Measurements from ENCODE around the gene FBN2.
A peak's percentile ranks its signal among the peaks of the same experiment; 100 is the strongest.

Gene FBN2

DNA sequence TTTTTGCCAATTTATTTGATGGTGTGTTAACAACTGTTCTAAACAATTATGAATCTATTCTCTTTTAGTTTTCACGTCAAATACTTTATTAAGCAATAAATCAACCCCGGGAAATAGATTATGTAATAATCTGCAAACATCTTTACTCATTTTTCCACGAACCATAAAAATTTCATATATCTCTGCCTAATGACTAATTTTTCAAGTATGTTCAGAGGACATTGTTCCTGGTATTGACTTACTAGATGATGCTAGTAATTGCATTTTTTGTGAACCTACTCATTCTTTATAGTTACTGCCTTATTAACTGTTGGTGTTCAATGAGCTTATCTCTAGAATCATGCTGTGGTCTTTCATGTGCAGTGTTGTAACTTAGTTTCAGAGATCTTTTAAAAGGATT lies 41.0 kb upstream of the FBN2 start:
- H3K27ac ChIP-seq (ENCODE audit: low read depth, low read length): no peak overlapping the region
- no peak overlapping the region for H4K12ac ChIP-seq (ENCODE audit: low read depth, low read length)
- no peak overlapping the region for H2AK5ac ChIP-seq (ENCODE audit: low read length)
- H3K23ac ChIP-seq (ENCODE audit: low read length): no peak overlapping the region
- 100% methylated on average over 1 of the region's 3 CpGs for WGBS (ENCODE audit: extremely low coverage, insufficient coverage, insufficient read length)
- H4K8ac ChIP-seq (ENCODE audit: low read depth, low read length): no peak overlapping the region
- no peak overlapping the region for H2BK5ac ChIP-seq (ENCODE audit: low read depth, low read length, poor library complexity)
- no peaks in the 10 kb centered on the region for H3K79me1 ChIP-seq (ENCODE audit: low read length)
- no peak overlapping the region for H3K14ac ChIP-seq (ENCODE audit: low read length)
- peak in 1 of 2 donors; percentile 71 for DNase-seq
- H3K4me3 ChIP-seq (ENCODE audit: low read depth, low read length): no peak overlapping the region
- H3K27me3 ChIP-seq (ENCODE audit: insufficient read depth, low read length): no peaks in the 10 kb centered on the region
- H4K91ac ChIP-seq (ENCODE audit: low read depth, low read length): no peak overlapping the region
- peaks cover 3 to 4% of the 10 kb centered on the region in 2 experiments for H3K4me1 ChIP-seq (ENCODE audit: control insufficient read depth in 1 of 2, insufficient read depth in 2 of 2, low read length in 2 of 2)
- H3K9ac ChIP-seq (ENCODE audit: low read length): no peak overlapping the region
- H3K4me2 ChIP-seq (ENCODE audit: low read length): no peak overlapping the region
- H3K4ac ChIP-seq (ENCODE audit: low read depth, low read length): no peak overlapping the region
- H2BK12ac ChIP-seq (ENCODE audit: low read length): no peak overlapping the region
- no peaks in the 10 kb centered on the region for H3K36me3 ChIP-seq (ENCODE audit: control insufficient read depth in 1 of 2, insufficient read depth in 2 of 2, low read length in 2 of 2)
- H3K79me2 ChIP-seq (ENCODE audit: control insufficient read depth, insufficient read depth, low read length, poor library complexity): no peaks in the 10 kb centered on the region
- no peak overlapping the region for H3K18ac ChIP-seq (ENCODE audit: low read length)
- H3K9me3 ChIP-seq (ENCODE audit: insufficient read depth, low read depth, low read length): no peaks in the 10 kb centered on the region
- no peak overlapping the region for H2AFZ ChIP-seq (ENCODE audit: insufficient read depth, low read length, poor library complexity)
- H2BK120ac ChIP-seq (ENCODE audit: insufficient read depth, low read length, poor library complexity): no peak overlapping the region

DNA sequence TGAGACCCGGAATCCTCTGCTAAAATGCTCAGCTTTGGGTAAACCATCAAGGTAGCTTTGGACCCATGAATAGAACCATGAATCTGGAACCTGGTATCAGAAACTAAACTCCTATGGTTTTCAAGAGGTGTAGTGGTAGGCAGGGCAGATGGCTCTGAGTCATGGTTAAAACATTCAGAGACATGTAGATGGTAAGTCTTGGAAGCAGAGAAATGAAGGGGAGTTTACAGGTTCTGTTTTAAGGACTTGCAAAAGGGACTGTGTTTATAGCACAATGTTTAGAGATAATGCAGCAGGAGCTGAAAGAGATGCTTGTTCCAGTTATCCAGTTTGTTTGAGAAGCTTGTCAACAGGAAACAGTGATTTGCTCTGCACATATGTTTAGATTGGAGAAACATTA lies 36.0 kb upstream of the FBN2 start:
- Histone ChIP-seq H3K36me3 (ENCODE audit: control insufficient read depth in 1 of 2, insufficient read depth in 2 of 2, low read length in 2 of 2) (no peaks in the 10 kb centered on the region), H2BK12ac (ENCODE audit: low read length) (no peak overlapping the region), H3K23ac (ENCODE audit: low read length) (no peak overlapping the region), H4K91ac (ENCODE audit: low read depth, low read length) (no peak overlapping the region), H3K27me3 (ENCODE audit: insufficient read depth, low read length) (no peaks in the 10 kb centered on the region), H3K18ac (ENCODE audit: low read length) (no peak overlapping the region), H3K4me2 (ENCODE audit: low read length) (no peak overlapping the region), H2BK120ac (ENCODE audit: insufficient read depth, low read length, poor library complexity) (no peak overlapping the region), H3K9ac (ENCODE audit: low read length) (no peak overlapping the region), H3K9me3 (ENCODE audit: insufficient read depth, low read depth, low read length) (no peaks in the 10 kb centered on the region), H3K27ac (ENCODE audit: low read depth, low read length) (no peak overlapping the region), H3K4ac (ENCODE audit: low read depth, low read length) (no peak overlapping the region), H3K79me1 (ENCODE audit: low read length) (peaks cover 6% of the 10 kb centered on the region), H4K12ac (ENCODE audit: low read depth, low read length) (no peak overlapping the region), H3K4me1 (ENCODE audit: control insufficient read depth in 1 of 2, insufficient read depth in 2 of 2, low read length in 2 of 2) (peaks cover 6 to 10% of the 10 kb centered on the region in 2 experiments), H4K8ac (ENCODE audit: low read depth, low read length) (no peak overlapping the region), H3K79me2 (ENCODE audit: control insufficient read depth, insufficient read depth, low read length, poor library complexity) (no peaks in the 10 kb centered on the region), H2AFZ (ENCODE audit: insufficient read depth, low read length, poor library complexity) (no peak overlapping the region), H3K14ac (ENCODE audit: low read length) (no peak overlapping the region), H2AK5ac (ENCODE audit: low read length) (no peak overlapping the region), H3K4me3 (ENCODE audit: low read depth, low read length) (no peak overlapping the region), H2BK5ac (ENCODE audit: low read depth, low read length, poor library complexity) (no peak overlapping the region)
- peak; percentile 32 to 66 for DNase-seq
- no CpG with 5 or more reads among the region's 1 CpG for WGBS (ENCODE audit: extremely low coverage, insufficient coverage, insufficient read length)

- H2AK5ac ChIP-seq (ENCODE audit: low read length): no peak overlapping the region
- no peaks in the 10 kb centered on the region for H3K79me2 ChIP-seq (ENCODE audit: control insufficient read depth, insufficient read depth, low read length, poor library complexity)
- H2BK12ac ChIP-seq (ENCODE audit: low read length): peak overlapping the region; percentile 49
- H3K27me3 ChIP-seq (ENCODE audit: insufficient read depth, low read length): no peaks in the 10 kb centered on the region
- no peak overlapping the region for H2AFZ ChIP-seq (ENCODE audit: insufficient read depth, low read length, poor library complexity)
- H3K27ac ChIP-seq (ENCODE audit: low read depth, low read length): no peak overlapping the region
- no peak overlapping the region for H4K8ac ChIP-seq (ENCODE audit: low read depth, low read length)
- H2BK120ac ChIP-seq (ENCODE audit: insufficient read depth, low read length, poor library complexity): no peak overlapping the region
- H3K18ac ChIP-seq (ENCODE audit: low read length): no peak overlapping the region
- no peak overlapping the region for H3K14ac ChIP-seq (ENCODE audit: low read length)
- H3K36me3 ChIP-seq (ENCODE audit: control insufficient read depth in 1 of 2, insufficient read depth in 2 of 2, low read length in 2 of 2): no peaks in the 10 kb centered on the region
- no peak overlapping the region for H4K12ac ChIP-seq (ENCODE audit: low read depth, low read length)
- no peak overlapping the region for H4K91ac ChIP-seq (ENCODE audit: low read depth, low read length)
- no peak overlapping the region for H3K4me2 ChIP-seq (ENCODE audit: low read length)
- H3K4me3 ChIP-seq (ENCODE audit: low read depth, low read length): no peak overlapping the region
- WGBS (ENCODE audit: extremely low coverage, insufficient coverage, insufficient read length): no CpG with 5 or more reads among the region's 2 CpGs
- no peak overlapping the region for H3K9ac ChIP-seq (ENCODE audit: low read length)
- H3K9me3 ChIP-seq (ENCODE audit: insufficient read depth, low read depth, low read length): no peaks in the 10 kb centered on the region
- peaks cover 6 to 10% of the 10 kb centered on the region in 2 experiments for H3K4me1 ChIP-seq (ENCODE audit: control insufficient read depth in 1 of 2, insufficient read depth in 2 of 2, low read length in 2 of 2)
- peaks cover 6% of the 10 kb centered on the region for H3K79me1 ChIP-seq (ENCODE audit: low read length)
- H3K4ac ChIP-seq (ENCODE audit: low read depth, low read length): no peak overlapping the region
- no peak overlapping the region for H2BK5ac ChIP-seq (ENCODE audit: low read depth, low read length, poor library complexity)
- H3K23ac ChIP-seq (ENCODE audit: low read length): peak overlapping the region; percentile 52
- peak; percentile 30 to 78 for DNase-seq
Measured at GRCh38 chr5:128572930-128573319, 34.9 kb upstream of the FBN2 start.

DNA sequence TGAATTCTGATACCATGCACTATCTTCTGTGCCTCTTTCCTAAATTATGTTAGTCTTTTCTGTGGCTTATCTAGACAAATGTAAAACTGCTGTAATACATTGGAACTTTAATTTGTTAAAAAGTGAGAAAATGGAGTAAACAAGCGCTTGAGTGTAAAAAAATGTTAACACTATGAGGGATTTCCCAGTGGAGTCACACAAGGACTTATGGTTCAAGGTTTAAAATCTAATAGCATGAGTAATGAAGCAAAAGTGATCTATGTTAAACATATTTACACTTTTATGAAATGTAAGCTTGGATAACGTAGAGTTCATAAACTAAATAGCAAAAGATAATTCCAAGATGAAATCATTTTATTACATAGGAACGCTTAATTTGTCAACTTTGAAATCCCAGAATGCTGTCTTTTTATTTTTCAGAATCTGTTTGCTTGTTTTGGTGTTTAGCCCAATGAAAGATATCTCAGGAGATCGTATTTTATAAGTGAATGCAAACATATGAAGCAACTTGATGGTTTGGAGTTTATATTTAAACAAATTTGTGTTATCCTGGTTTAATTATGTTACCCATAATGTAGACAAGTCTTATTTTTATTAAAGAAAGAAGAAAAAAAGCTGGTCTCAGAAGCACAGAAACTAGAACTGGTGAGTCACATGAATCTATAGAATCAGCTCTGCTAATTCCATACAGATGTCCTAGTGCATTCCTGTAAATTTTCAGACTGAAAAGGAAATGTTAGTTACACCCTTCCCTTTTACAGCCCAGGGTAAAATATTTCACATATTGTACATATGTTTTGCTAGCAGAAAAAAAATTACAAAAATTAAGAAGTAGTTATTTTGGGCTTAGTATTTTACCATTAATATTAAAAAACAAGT lies 34.2 kb upstream of the FBN2 start:
- Histone ChIP-seq H3K4me3 (ENCODE audit: low read depth, low read length) (no peak overlapping the region), H3K79me1 (ENCODE audit: low read length) (peaks cover 6% of the 10 kb centered on the region), H3K4ac (ENCODE audit: low read depth, low read length) (no peak overlapping the region), H2BK12ac (ENCODE audit: low read length) (no peak overlapping the region), H3K18ac (ENCODE audit: low read length) (no peak overlapping the region), H3K14ac (ENCODE audit: low read length) (no peak overlapping the region), H3K79me2 (ENCODE audit: control insufficient read depth, insufficient read depth, low read length, poor library complexity) (no peaks in the 10 kb centered on the region), H2BK120ac (ENCODE audit: insufficient read depth, low read length, poor library complexity) (no peak overlapping the region), H4K91ac (ENCODE audit: low read depth, low read length) (no peak overlapping the region), H3K27ac (ENCODE audit: low read depth, low read length) (no peak overlapping the region), H3K27me3 (ENCODE audit: insufficient read depth, low read length) (no peaks in the 10 kb centered on the region), H3K23ac (ENCODE audit: low read length) (no peak overlapping the region), H3K4me1 (ENCODE audit: control insufficient read depth in 1 of 2, insufficient read depth in 2 of 2, low read length in 2 of 2) (peaks cover 6 to 10% of the 10 kb centered on the region in 2 experiments), H4K12ac (ENCODE audit: low read depth, low read length) (no peak overlapping the region), H2AFZ (ENCODE audit: insufficient read depth, low read length, poor library complexity) (no peak overlapping the region), H4K8ac (ENCODE audit: low read depth, low read length) (no peak overlapping the region), H2BK5ac (ENCODE audit: low read depth, low read length, poor library complexity) (no peak overlapping the region), H3K9ac (ENCODE audit: low read length) (no peak overlapping the region), H3K9me3 (ENCODE audit: insufficient read depth, low read depth, low read length) (no peaks in the 10 kb centered on the region), H2AK5ac (ENCODE audit: low read length) (no peak overlapping the region), H3K4me2 (ENCODE audit: low read length) (no peak overlapping the region), H3K36me3 (ENCODE audit: control insufficient read depth in 1 of 2, insufficient read depth in 2 of 2, low read length in 2 of 2) (no peaks in the 10 kb centered on the region)
- DNase-seq: peak in 1 of 2 donors; percentile 86
- WGBS (ENCODE audit: extremely low coverage, insufficient coverage, insufficient read length): no CpG with 5 or more reads among the region's 4 CpGs

Measured in trophoblast cell (in vitro differentiated cells and primary cell).